Naive thymus-derived CD4-positive, alpha-beta T cell (primary cell): Measurements from ENCODE around the gene GNRH2. TPM values are rescaled to one million over a fixed set of nuclear protein-coding genes. Genes with fewer than 3 reads are reported as not detected.
"Not testable (repeated sequence)": the region's sequence is repeated elsewhere in the genome, so short reads cannot be mapped to it uniquely, and the experiment has no call there.

Experiments
- ATAC-seq: fragments of 150-1000 bp; cut with Tn5 transposase; 2 replicates; pipeline ENCODE4 v1.10.0; 2021; ENCODE audit warnings: mild to moderate bottlenecking, moderate library complexity
- CTCF ChIA-PET: fragments of 350-600 bp; sonication (Branson Sonifier 250); formaldehyde crosslinking; loops from one replicate; lab custom pipeline; 2021; ENCODE audit warnings: antibody characterized with exemption; lab: Charles Lee
- POLR2A ChIA-PET: fragments of 350-600 bp; sonication (Branson Sonifier 250); formaldehyde crosslinking; loops from one replicate; lab custom pipeline; 2021; ENCODE audit warnings: antibody characterized with exemption, inconsistent platforms; lab: Charles Lee
- DNase-seq, 9 donors: peaks; one replicate each; pipeline versions ENCODE4 v3.0.0 to v3.0.0-alpha.2; 2020 to 2022; ENCODE audit warnings: mixed read lengths in 1 of 9
- H3K27ac ChIP-seq: one replicate; pipeline ENCODE4 v1.7.0; 2013; ENCODE audit warnings: mild to moderate bottlenecking, low read depth, low read length, moderate library complexity
- H3K27me3 ChIP-seq, 2 donors: one replicate each; pipeline ENCODE4 v1.7.0; 2013; ENCODE audit warnings: low read length in 2 of 2, mild to moderate bottlenecking in 2 of 2, moderate library complexity in 2 of 2; ENCODE audit not compliant: control insufficient read depth in 2 of 2, insufficient read depth in 2 of 2
- H3K36me3 ChIP-seq, 3 experiments: 1 replicate in 2 of 3; 2 replicates in 1 of 3; pipeline ENCODE4 v1.7.0; 2013; ENCODE audit warnings: low read length in 3 of 3, mild to moderate bottlenecking in 3 of 3, moderate library complexity in 1 of 3; ENCODE audit not compliant: insufficient read depth in 3 of 3, control insufficient read depth in 2 of 3
- H3K4me1 ChIP-seq, 2 donors: one replicate each; pipeline ENCODE4 v1.7.0; 2013; ENCODE audit warnings: low read length in 2 of 2, mild to moderate bottlenecking in 2 of 2, moderate library complexity in 1 of 2; ENCODE audit not compliant: control insufficient read depth in 2 of 2, insufficient read depth in 2 of 2
- H3K4me3 ChIP-seq: 2 replicates; pipeline ENCODE4 v1.7.0; 2013; ENCODE audit warnings: mild to moderate bottlenecking, low read length
- H3K9me3 ChIP-seq, 3 experiments: 1 replicate in 2 of 3; 2 replicates in 1 of 3; pipeline ENCODE4 v1.7.0; 2013; ENCODE audit warnings: low read length in 3 of 3; ENCODE audit not compliant: control insufficient read depth in 2 of 3
- H3K27ac Mint-ChIP-seq, 9 donors: one replicate each; pipeline ENCODE4 v1.8.0; 2020 to 2022; ENCODE audit warnings: mixed read lengths in 9 of 9, mild to moderate bottlenecking in 8 of 9, moderate library complexity in 5 of 9, inconsistent platforms in 2 of 9
- H3K27me3 Mint-ChIP-seq, 5 donors: one replicate each; pipeline ENCODE4 v1.8.0; 2021 to 2022; ENCODE audit warnings: mixed read lengths in 5 of 5, mild to moderate bottlenecking in 1 of 5
- H3K36me3 Mint-ChIP-seq, 5 donors: one replicate each; pipeline ENCODE4 v1.8.0; 2020 to 2022; ENCODE audit warnings: mixed read lengths in 5 of 5, mild to moderate bottlenecking in 3 of 5, inconsistent platforms in 1 of 5
- H3K4me1 Mint-ChIP-seq, 7 donors: one replicate each; pipeline ENCODE4 v1.8.0; 2020 to 2022; ENCODE audit warnings: mixed read lengths in 7 of 7, mild to moderate bottlenecking in 3 of 7, inconsistent platforms in 1 of 7
- H3K4me3 Mint-ChIP-seq, 10 donors: one replicate each; pipeline ENCODE4 v1.8.0; 2020 to 2022; ENCODE audit warnings: mild to moderate bottlenecking in 10 of 10, mixed read lengths in 10 of 10, moderate library complexity in 6 of 10, inconsistent platforms in 2 of 10
- H3K9me3 Mint-ChIP-seq, 11 donors: one replicate each; pipeline ENCODE4 v1.8.0; 2020 to 2022; ENCODE audit warnings: mixed read lengths in 11 of 11, mild to moderate bottlenecking in 4 of 11, inconsistent platforms in 1 of 11, moderate library complexity in 1 of 11
- intact Hi-C, 2 donors: fragments of 100-400 bp; cut with micrococcal nuclease; formaldehyde crosslinking; loops; one replicate each; pipeline ENCODE4 v1.15.1; 2023
- polyA plus RNA-seq, 2 donors: library from polyadenylated mRNA; unstranded; fragments of 300-500 nt; fragmentation: Illumina TruSeq; gene quantifications; one replicate each; pipeline ENCODE4 v1.2.3, GENCODE V29; 2021
- total RNA-seq, 6 experiments: library from RNA in 5 of 6; stranded (reverse) in 5 of 6; gene quantifications; 1 replicate in 5 of 6; 2 replicates in 1 of 6; pipeline ENCODE4 v1.2.3 and lab custom pipeline; 2021 to 2026

Gene GNRH2
- total and polyA plus RNA-seq, 7 experiments from 2014 or later, result 0.88 to 2.9 (median 1.4) TPM; not detected in 2

DNA sequence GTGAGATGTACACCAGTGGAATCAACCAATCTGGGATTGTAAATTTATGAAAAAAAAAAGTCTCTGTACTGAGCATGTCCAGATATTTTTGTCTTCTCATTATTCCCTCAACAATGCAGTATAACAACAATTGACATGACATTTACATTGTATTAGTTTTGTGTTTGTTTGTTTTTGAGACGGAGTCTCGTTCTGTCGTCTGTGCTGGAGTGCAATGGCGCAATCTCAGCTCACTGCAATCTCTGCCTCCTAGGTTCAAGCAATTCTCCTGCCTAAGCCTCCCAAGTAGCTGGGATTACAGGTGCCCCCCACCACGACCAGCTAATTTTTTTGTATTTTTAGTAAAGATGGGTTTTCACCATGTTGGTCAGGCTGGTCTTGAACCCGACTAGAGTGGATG, 31.9 kb downstream of the GNRH2 start:
- not testable (repeated sequence) for ATAC-seq, H3K27me3 ChIP-seq, H3K36me3 ChIP-seq, H3K4me3 Mint-ChIP-seq, H3K4me3 ChIP-seq, H3K9me3 ChIP-seq, H3K9me3 Mint-ChIP-seq, H3K27ac ChIP-seq, DNase-seq
- ChIA-PET CTCF (interaction anchor here (0.7 to 0.8 kb wide), 2 partner anchors 12 to 19 kb away, joined by 3 read pairs; no protein-coding TSS in a partner anchor), POLR2A (interaction anchor here (0.7 to 3.0 kb wide), 2 partner anchors 18 to 60 kb away, joined by 3 to 56 read pairs; no protein-coding TSS in a partner anchor)
- peaks cover 0 to 33% of the 10 kb centered on the region in 2 donors for H3K4me1 ChIP-seq
- Mint-ChIP-seq H3K4me1 (peaks cover 18 to 53% (median 36%) of the 10 kb centered on the region in 7 donors), H3K36me3 (peaks cover 0 to 17% (median 0%) of the 10 kb centered on the region in 5 donors), H3K27ac (peak overlapping the region in 3 of 9 donors; percentile 12 to 41 (median 25)), H3K27me3 (peaks cover 0 to 23% (median under 1%) of the 10 kb centered on the region in 5 donors)
- intact Hi-C loops, result loop anchor here in 1 of 2 donors (5.0 kb wide), 2 partner anchors 82 to 132 kb away; partner anchors contain the start of genes FASTKD5, ITPA and UBOX5

DNA sequence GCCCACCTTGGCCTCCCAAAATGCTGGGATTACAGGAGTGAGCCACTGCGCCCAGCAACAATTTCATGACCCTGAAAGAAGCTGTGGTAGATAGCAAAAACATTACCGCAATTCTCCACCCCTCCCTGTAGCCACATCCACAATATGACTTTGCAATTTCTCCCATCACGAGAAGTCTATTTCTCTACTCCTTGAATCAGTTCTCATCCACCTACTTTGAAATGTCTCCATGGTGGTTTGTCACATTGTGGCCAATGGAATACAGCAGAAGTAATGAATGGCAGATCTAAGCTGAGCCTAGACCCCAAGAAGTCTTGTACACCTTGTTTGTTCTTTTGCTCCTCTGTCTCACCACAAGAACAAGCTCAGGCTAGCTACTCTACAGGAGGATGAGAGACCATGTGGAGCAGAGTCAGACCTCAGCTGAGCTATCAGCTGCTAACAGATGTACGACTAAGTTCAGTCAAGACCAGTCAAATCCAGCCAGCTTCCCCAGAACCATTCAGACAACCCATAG, 34.3 kb downstream of the GNRH2 start:
- peaks cover 0 to 7% of the 10 kb centered on the region in 2 donors for H3K27me3 ChIP-seq
- peak overlapping the region; percentile 26 to 92 (median 74) for H3K27ac Mint-ChIP-seq
- H3K4me1 ChIP-seq, result peaks cover 0 to 17% of the 10 kb centered on the region in 2 donors

GRCh38 chr20:3080939-3081388, 37.5 kb downstream of the GNRH2 start:
- Mint-ChIP-seq H3K27ac (no peak overlapping the region), H3K4me1 (peaks cover 16 to 27% (median 23%) of the 10 kb centered on the region in 7 donors), H3K9me3 (peaks cover 0 to 6% (median 0%) of the 10 kb centered on the region in 11 donors), H3K27me3 (peaks cover 8 to 61% (median 23%) of the 10 kb centered on the region in 5 donors), H3K36me3 (peaks cover 0 to 13% (median 0%) of the 10 kb centered on the region in 5 donors), H3K4me3 (peak overlapping the region in 5 of 10 donors; percentile 4 to 83 (median 68))
- intact Hi-C loops, result no loop called here
- ATAC-seq (no peak), DNase-seq (peak in 1 of 9 donors; percentile 5)
- H3K27me3 ChIP-seq, result peaks cover 0 to 13% of the 10 kb centered on the region in 2 donors
- no peaks in the 10 kb centered on the region for H3K36me3 ChIP-seq
- no peak overlapping the region for H3K4me3 ChIP-seq
- CTCF ChIA-PET, result no interaction called here
- POLR2A ChIA-PET, result no interaction called here
- peaks cover 0 to 23% of the 10 kb centered on the region in 2 donors for H3K4me1 ChIP-seq
- no peak overlapping the region for H3K27ac ChIP-seq
- H3K9me3 ChIP-seq, result no peaks in the 10 kb centered on the region

More for the DNA sequence above, 34.3 kb downstream of the GNRH2 start:
- H3K27ac ChIP-seq, result peak overlapping the region; percentile 30
- no peak overlapping the region for H3K4me3 ChIP-seq
- Mint-ChIP-seq H3K9me3 (peaks cover 0 to 6% (median 0%) of the 10 kb centered on the region in 11 donors), H3K4me3 (peak overlapping the region; percentile 53 to 79 (median 61)), H3K36me3 (peaks cover 0 to 13% (median 0%) of the 10 kb centered on the region in 5 donors), H3K27me3 (peaks cover 8 to 44% (median 23%) of the 10 kb centered on the region in 5 donors), H3K4me1 (peaks cover 15 to 43% (median 31%) of the 10 kb centered on the region in 7 donors)
- no peaks in the 10 kb centered on the region for H3K36me3 ChIP-seq
- no peaks in the 10 kb centered on the region for H3K9me3 ChIP-seq
- DNase-seq (peak in 7 of 9 donors; percentile 44 to 66 (median 56)), ATAC-seq (peak; percentile 58)
- intact Hi-C loops, result loop anchor here (1.0 to 5.0 kb wide), 5 partner anchors 16 to 130 kb away; partner anchors contain the start of genes FASTKD5 (in 1 of the 2), ITPA (in 1 of the 2) and UBOX5 (in 1 of the 2)
- ChIA-PET CTCF (interaction anchor here (0.5 to 1.5 kb wide), 9 partner anchors 8 to 376 kb away, joined by 3 to 11 read pairs (median 3); no protein-coding TSS in a partner anchor), POLR2A (interaction anchor here (0.6 to 3.0 kb wide), 16 partner anchors 8 to 82 kb away, joined by 3 to 56 read pairs (median 4); partner anchors contain the start of genes FASTKD5 and UBOX5)

DNA sequence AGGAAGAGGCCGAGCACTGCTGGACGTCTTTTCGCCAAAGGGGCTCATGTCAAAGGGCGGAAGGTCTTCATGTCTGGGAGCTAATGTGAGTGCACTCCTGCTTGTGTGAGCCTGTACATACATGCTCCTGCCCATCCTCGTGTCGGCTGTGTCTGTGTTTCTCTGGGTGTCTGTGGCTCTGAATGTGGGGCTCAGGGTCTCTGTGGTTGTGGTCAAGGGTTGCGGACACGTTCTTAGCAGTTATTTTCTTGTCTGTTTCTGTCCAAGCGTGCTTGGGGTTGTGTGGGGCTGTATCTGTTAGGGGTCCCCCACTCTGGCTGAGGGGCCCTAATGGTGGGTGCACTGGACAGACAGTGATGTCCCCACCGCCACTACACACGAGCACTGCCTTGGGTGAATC, 38.2 kb downstream of the GNRH2 start:
- Histone ChIP-seq H3K36me3 (no peaks in the 10 kb centered on the region), H3K4me1 (peaks cover 0 to 22% of the 10 kb centered on the region in 2 donors), H3K27ac (no peak overlapping the region), H3K9me3 (no peaks in the 10 kb centered on the region), H3K4me3 (no peak overlapping the region), H3K27me3 (peaks cover 0 to 13% of the 10 kb centered on the region in 2 donors)
- POLR2A ChIA-PET, result no interaction called here
- H3K27ac Mint-ChIP-seq, result peak overlapping the region in 1 of 9 donors; percentile 32
- intact Hi-C loops, result no loop called here
- CTCF ChIA-PET, result no interaction called here
- peak overlapping the region in 9 of 10 donors; percentile 4 to 83 (median 72) for H3K4me3 Mint-ChIP-seq
- ATAC-seq (no peak), DNase-seq (no peak)
- peaks cover 16 to 26% (median 22%) of the 10 kb centered on the region in 7 donors for H3K4me1 Mint-ChIP-seq
- peaks cover 0 to 6% (median 0%) of the 10 kb centered on the region in 11 donors for H3K9me3 Mint-ChIP-seq
- peaks cover 8 to 62% (median 23%) of the 10 kb centered on the region in 5 donors for H3K27me3 Mint-ChIP-seq
- peaks cover 0 to 13% (median 0%) of the 10 kb centered on the region in 5 donors for H3K36me3 Mint-ChIP-seq

DNA sequence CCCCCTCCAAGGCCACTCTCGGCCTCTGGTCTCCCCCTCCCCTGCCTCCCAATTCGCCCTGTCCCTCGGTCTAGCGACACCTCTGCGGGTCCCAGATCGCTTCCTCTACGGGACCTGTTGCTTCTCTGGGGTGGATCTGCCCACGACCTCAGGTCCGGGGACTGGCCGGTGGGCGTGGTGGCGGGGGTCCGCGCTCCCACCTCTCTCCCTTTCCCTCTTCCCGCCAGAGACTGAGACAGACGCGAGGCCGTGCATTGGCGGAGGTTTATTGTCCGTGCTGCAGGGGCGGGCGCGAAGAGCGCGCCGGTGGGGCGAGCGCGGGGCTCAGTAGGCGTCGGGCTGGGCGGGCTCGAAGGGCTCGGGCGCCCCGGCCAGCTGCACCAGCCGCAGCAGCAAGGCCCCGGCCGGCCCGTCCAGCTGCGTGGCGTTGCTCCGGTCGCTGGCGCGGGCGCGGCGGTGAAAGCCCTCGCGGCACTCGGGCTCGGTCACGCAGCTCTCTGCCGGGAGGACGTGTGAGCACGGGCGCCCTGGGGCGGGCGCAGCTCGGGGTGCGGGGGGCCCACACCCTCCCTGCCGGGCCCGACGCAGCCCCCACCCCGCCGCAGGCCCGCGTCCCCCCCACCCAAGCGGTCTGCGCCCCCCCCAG, 39.0 kb downstream of the GNRH2 start:
- Mint-ChIP-seq H3K4me3 (peak overlapping the region; percentile 62 to 83 (median 72)), H3K27me3 (peaks cover 8 to 62% (median 23%) of the 10 kb centered on the region in 5 donors), H3K9me3 (peaks cover 0 to 6% (median 0%) of the 10 kb centered on the region in 11 donors), H3K36me3 (peaks cover 0 to 10% (median 0%) of the 10 kb centered on the region in 5 donors), H3K27ac (no peak overlapping the region), H3K4me1 (peaks cover 11 to 19% (median 17%) of the 10 kb centered on the region in 7 donors)
- H3K4me1 ChIP-seq, result peaks cover 0 to 14% of the 10 kb centered on the region in 2 donors
- ChIA-PET CTCF (no interaction called here), POLR2A (interaction anchor here (0.9 to 2.2 kb wide), 4 partner anchors 10 to 19 kb away, joined by 3 to 24 read pairs (median 7); no protein-coding TSS in a partner anchor)
- H3K36me3 ChIP-seq, result no peaks in the 10 kb centered on the region
- intact Hi-C loops, result no loop called here
- ATAC-seq (peak; percentile 35), DNase-seq (peak in 1 of 9 donors; percentile 10)
- H3K4me3 ChIP-seq, result peak overlapping the region; percentile 24
- H3K27me3 ChIP-seq, result peaks cover 0 to 13% of the 10 kb centered on the region in 2 donors
- H3K27ac ChIP-seq, result no peak overlapping the region
- no peaks in the 10 kb centered on the region for H3K9me3 ChIP-seq
